ENCODE results near the gene FBXL4.

FBXL4 gene

DNA sequence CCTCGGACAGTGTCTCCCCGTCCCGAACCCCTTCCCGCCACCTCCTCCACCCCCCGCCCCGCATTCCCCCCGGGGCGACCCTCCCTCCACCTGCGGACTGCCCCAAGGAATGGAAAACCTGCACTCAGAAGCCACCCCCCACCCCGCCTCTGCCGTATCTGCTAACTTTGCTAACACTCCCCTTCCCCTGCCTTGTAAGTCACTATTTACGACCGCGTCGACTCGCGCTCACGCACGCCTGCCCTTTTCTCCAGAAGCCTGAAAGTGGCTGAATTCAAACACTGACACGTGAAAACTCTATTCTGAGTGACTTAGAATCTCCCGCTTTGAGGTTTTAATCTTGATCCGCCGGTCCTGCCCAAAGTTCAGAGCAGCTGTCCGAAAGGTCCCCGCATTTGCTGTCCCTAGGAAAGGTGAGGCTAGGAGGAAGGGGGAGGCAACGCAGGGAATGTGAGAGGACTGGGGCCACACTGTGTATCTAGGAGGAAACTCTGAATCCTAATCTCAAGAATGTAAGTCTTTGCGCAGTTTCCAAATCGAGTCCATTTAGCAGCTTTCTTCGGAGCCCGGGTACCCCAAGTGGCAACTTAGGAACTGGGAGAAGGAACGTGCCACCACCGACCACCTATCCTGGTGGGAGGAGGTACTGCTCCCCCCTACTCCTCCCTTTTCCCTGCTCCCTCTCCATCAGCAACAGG is 122.7 kb downstream of the FBXL4 start:
- DNase-seq (ENCODE audit: low read depth, low spot score), result no peak

DNA sequence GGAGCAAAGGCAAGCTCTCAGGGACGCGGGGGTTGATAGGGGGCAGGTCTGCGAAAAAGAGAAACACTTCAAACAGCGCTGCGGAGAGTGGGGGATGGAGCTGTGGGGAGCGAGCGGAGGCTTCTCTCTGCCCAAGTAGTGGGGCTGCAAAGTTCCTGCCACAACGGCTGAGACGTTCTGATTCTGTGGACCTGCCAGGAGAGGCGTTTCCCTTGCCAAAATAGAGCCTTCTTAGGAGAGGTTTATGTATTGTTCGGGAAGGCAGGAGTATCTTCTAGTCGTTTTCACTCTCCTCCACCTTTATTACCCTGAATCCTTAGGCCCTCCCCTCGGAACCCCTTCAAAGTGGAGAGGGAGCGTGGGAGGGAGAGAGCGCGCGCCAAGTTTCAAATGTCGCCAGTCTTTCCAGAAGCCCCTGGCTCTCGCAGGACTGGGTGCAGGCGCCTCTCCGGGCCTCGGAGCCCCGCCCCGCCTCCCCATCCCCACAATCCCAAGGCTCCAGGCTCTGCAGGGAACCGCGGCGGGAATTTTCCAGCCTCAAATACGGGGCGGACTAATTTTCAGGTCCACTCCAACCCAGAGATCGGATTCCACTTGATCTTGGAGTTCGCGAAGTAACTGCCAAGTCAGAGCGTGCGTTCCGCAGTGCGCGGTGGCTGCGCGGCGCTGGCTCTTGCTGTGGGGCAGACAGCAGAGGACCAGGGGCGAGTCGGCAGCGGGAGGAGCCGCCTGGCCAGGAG is 123.4 kb downstream of the FBXL4 start:
- no peak for DNase-seq (ENCODE audit: low read depth, low spot score)

DNA sequence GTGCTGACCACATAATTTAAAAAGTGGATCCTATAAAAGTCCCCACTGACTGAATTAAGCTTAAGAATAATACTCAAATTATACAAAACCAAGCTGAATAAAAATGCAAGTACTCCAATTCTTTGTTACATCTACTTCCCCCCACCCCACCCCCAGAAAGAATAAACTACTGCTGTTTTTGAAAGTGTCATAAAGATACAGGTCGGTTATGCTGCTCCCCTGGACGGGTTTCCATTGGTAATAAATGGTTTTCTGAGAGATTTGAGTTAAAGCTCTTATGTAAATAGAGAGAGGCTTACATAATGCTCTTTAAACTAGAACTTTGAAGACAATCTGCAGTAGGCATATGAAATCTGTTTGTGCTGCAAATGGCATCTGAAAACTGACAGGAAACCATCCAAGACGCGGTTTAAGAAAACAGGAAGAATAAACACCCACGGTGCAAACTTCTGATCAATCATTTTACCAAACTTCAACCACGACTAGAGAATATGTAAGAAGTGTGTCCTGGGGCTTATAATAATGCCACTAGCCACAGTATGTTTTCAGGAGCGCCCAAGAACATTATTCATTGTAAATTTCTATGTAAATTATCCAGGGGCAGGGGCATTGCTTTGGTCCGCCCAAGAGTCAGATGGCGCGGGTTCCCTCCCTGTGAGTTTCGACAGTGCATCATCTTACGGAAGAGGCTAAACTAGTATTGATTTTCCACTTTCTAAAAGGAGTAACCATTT is 124.2 kb downstream of the FBXL4 start:
- no peak for DNase-seq (ENCODE audit: low read depth, low spot score)

DNA sequence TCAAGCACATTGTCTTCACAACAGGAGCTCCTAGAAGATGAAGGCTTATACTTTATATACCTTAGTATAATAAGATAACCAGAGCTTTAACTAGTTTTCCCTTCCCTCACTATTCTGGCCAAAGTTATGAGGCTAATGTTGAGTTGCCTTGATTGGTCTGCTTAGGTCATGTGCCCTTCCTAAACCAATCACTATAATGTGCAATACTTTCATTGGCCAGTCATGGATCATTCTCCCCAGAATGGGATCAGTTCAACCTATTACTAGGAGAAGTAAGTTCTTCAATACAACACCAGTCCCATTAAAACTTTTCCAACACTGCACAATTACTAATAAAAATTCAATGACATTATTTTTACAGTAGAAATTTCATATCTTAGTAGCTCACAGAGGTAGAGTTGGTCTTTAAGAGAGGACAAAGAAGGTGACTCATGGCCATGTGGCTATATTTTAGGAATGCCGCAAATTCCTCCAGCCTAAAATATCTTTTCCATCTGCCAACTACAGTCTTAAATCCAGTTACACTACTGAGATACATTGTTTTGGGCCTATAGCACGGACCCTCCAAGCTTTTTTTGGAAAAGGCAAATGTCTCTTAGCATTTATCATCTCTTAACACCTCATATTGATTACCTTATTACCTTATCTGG is 125.9 kb downstream of the FBXL4 start:
- no peak for DNase-seq (ENCODE audit: low read depth, low spot score)

Measured in iPS DF 19.7 (cell line).